Measurements from ENCODE around the gene NARS2.

- TF ChIP-seq ATF3 (IDR thresholded peaks at IDR 0.05; ENCODE audit: borderline replicate concordance, extremely low read depth, low read depth, low read length) (no peak), CTCF (IDR thresholded peaks at IDR 0.05 in 2 of 3, conservative IDR thresholded peaks at IDR 0.05 in 1 of 3; ENCODE audit: control insufficient read depth in 2 of 3, extremely low read depth in 1 of 3, insufficient read depth in 1 of 3, low read depth in 3 of 3, low read length in 3 of 3) (no peak), POLR2A (IDR thresholded peaks at IDR 0.05; ENCODE audit: low read depth, low read length) (no peak), FOXM1 (IDR thresholded peaks at IDR 0.05; ENCODE audit: low read depth, low read length) (no peak)
These were observed 9.2 kb upstream of the NARS2 start for GRCh38 chr11:78583889-78584288.
